ENCODE results near the gene MGAT5B.

- no peak for TF ChIP-seq CTCF (IDR thresholded peaks at IDR 0.05)
- TF ChIP-seq POLR2A (IDR thresholded peaks at IDR 0.05): no peak
Measured at GRCh38 chr17:76893623-76894334, 25.6 kb downstream of the MGAT5B start.

Data from lower leg skin (tissue), 3 donors.